ENCODE data around the gene ATXN7L2. TPM values are rescaled to one million over a fixed set of nuclear protein-coding genes. Genes with fewer than 3 reads are reported as not detected.

ATXN7L2 gene
- total and polyA plus RNA-seq, 2 experiments from 2014 or later, result 6.6 to 9.3 TPM

DNA sequence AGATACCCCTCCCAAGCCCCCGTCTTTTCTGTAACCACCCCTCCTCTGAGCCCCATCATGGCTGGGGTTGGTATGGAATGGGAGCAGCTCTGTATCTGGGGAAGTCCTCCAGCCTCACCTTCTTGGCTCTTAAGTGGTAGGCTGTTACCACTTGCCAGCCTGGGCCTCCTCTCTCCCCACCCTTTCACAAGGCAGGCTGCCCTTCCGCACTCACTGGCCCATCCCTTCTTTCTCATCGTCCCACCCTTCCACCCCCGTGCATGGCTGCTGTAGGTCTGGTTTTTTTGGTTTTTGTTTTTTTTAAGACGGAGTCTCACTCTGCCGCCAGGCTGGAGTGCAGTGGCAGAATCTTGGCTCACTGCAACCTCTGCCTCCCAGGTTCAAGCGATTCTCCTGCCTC is 15.4 kb downstream of the ATXN7L2 start:
- H3K9me2 ChIP-seq (replicated peaks; ENCODE audit: insufficient read depth), result no peaks in the 10 kb centered on the region
- H3K79me2 ChIP-seq, result peaks cover 17% of the 10 kb centered on the region
- H3K4me1 ChIP-seq (ENCODE audit: insufficient read depth), result peaks cover 7% of the 10 kb centered on the region
- 95% methylated on average over 7 of the region's 7 CpGs for WGBS (ENCODE audit: low lambda C conversion rate, missing lambda C conversion rate)
- no peak overlapping the region for H3K4me2 ChIP-seq
- no peak for DNase-seq (ENCODE audit: low spot score)
- H3K4me3 ChIP-seq, result no peak overlapping the region
- TF ChIP-seq CTCF (IDR thresholded peaks at IDR 0.05; ENCODE audit: poor library complexity) (no peak), EZH2 (IDR thresholded peaks at IDR 0.05; ENCODE audit: borderline replicate concordance) (no peak), EZH2phosphoT487 (IDR thresholded peaks at IDR 0.05; ENCODE audit: low read depth, severe bottlenecking, unreplicated experiment) (no peak)
- no peaks in the 10 kb centered on the region for H4K20me1 ChIP-seq (ENCODE audit: insufficient read depth, poor library complexity, severe bottlenecking)
- no peaks in the 10 kb centered on the region for H3K27me3 ChIP-seq
- H3K27ac ChIP-seq, result peak overlapping the region; percentile 66
- H2AFZ ChIP-seq, result no peak overlapping the region
- H3K36me3 ChIP-seq (replicated peaks; ENCODE audit: insufficient read depth, low read depth), result no peaks in the 10 kb centered on the region
- H3K9me3 ChIP-seq (ENCODE audit: low read depth), result no peaks in the 10 kb centered on the region

GRCh38 chr1:109499661-109500536 is 16.2 kb downstream of the ATXN7L2 start:
- Histone ChIP-seq H3K27me3 (no peaks in the 10 kb centered on the region), H2AFZ (no peak overlapping the region), H3K36me3 (replicated peaks; ENCODE audit: insufficient read depth, low read depth) (no peaks in the 10 kb centered on the region), H3K4me3 (no peak overlapping the region), H4K20me1 (ENCODE audit: insufficient read depth, poor library complexity, severe bottlenecking) (no peaks in the 10 kb centered on the region), H3K27ac (peak overlapping the region; percentile 66), H3K79me2 (peaks cover 11% of the 10 kb centered on the region), H3K4me2 (no peak overlapping the region), H3K9me3 (ENCODE audit: low read depth) (no peaks in the 10 kb centered on the region), H3K9me2 (replicated peaks; ENCODE audit: insufficient read depth) (no peaks in the 10 kb centered on the region), H3K4me1 (ENCODE audit: insufficient read depth) (peaks cover 2% of the 10 kb centered on the region)
- WGBS (ENCODE audit: low lambda C conversion rate, missing lambda C conversion rate), result 74% methylated on average over 4 of the region's 4 CpGs
- DNase-seq (ENCODE audit: low spot score), result peak; percentile 74
- TF ChIP-seq CTCF (IDR thresholded peaks at IDR 0.05; ENCODE audit: poor library complexity) (peak; percentile 42), EZH2phosphoT487 (IDR thresholded peaks at IDR 0.05; ENCODE audit: low read depth, severe bottlenecking, unreplicated experiment) (no peak), EZH2 (IDR thresholded peaks at IDR 0.05; ENCODE audit: borderline replicate concordance) (no peak)

- H3K27me3 ChIP-seq, result no peaks in the 10 kb centered on the region
- peak overlapping the region; percentile 43 for H3K27ac ChIP-seq
- H3K36me3 ChIP-seq (replicated peaks; ENCODE audit: insufficient read depth, low read depth), result no peaks in the 10 kb centered on the region
- H3K4me3 ChIP-seq, result no peak overlapping the region
- no peak overlapping the region for H3K4me2 ChIP-seq
- H3K79me2 ChIP-seq, result peaks cover 3% of the 10 kb centered on the region
- no peaks in the 10 kb centered on the region for H3K9me3 ChIP-seq (ENCODE audit: low read depth)
- no peaks in the 10 kb centered on the region for H3K4me1 ChIP-seq (ENCODE audit: insufficient read depth)
- no peak overlapping the region for H2AFZ ChIP-seq
- DNase-seq (ENCODE audit: low spot score), result no peak
- H4K20me1 ChIP-seq (ENCODE audit: insufficient read depth, poor library complexity, severe bottlenecking), result no peaks in the 10 kb centered on the region
- WGBS (ENCODE audit: low lambda C conversion rate, missing lambda C conversion rate), result 52% methylated on average over 5 of the region's 5 CpGs
- TF ChIP-seq EZH2 (IDR thresholded peaks at IDR 0.05; ENCODE audit: borderline replicate concordance) (no peak), CTCF (IDR thresholded peaks at IDR 0.05; ENCODE audit: poor library complexity) (no peak), EZH2phosphoT487 (IDR thresholded peaks at IDR 0.05; ENCODE audit: low read depth, severe bottlenecking, unreplicated experiment) (no peak)
- no peaks in the 10 kb centered on the region for H3K9me2 ChIP-seq (replicated peaks; ENCODE audit: insufficient read depth)
Observed at GRCh38 chr1:109500941-109501381, 17.3 kb downstream of the ATXN7L2 start.

Measured in hepatocyte (in vitro differentiated cells).